ENCODE data around the gene ASB1.

Gene ASB1

DNA sequence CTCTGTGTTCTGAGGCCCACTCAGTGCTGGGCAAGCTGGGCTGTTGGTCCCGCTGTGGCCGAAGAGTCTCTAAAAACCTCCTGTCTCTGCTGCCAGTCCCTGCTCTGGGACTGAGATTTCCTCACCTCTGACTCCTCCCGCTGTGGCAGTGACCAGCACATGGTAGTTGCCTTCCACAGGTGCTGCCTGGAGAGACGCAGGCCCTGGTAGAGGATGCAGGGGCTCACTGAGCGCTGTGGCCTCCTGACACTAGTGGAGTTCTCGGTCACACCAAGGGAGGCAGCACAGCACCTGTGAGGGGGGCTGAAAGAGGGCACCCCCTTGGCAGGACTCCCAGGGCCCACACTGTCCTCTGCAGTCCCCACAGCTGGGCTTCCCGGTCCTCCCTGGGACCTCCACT is 3.8 kb upstream of the ASB1 start:
- Histone ChIP-seq H3K4me3 (replicated peaks; ENCODE audit: low read depth, low read length) (no peak overlapping the region), H3K27me3 (replicated peaks; ENCODE audit: control insufficient read depth, insufficient read depth, low read length) (no peaks in the 10 kb centered on the region), H3K36me3 (ENCODE audit: control insufficient read depth, insufficient read depth, low read length) (no peaks in the 10 kb centered on the region)
- TF ChIP-seq, protein P1, sequence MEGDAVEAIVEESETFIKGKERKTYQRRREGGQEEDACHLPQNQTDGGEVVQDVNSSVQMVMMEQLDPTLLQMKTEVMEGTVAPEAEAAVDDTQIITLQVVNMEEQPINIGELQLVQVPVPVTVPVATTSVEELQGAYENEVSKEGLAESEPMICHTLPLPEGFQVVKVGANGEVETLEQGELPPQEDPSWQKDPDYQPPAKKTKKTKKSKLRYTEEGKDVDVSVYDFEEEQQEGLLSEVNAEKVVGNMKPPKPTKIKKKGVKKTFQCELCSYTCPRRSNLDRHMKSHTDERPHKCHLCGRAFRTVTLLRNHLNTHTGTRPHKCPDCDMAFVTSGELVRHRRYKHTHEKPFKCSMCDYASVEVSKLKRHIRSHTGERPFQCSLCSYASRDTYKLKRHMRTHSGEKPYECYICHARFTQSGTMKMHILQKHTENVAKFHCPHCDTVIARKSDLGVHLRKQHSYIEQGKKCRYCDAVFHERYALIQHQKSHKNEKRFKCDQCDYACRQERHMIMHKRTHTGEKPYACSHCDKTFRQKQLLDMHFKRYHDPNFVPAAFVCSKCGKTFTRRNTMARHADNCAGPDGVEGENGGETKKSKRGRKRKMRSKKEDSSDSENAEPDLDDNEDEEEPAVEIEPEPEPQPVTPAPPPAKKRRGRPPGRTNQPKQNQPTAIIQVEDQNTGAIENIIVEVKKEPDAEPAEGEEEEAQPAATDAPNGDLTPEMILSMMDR (IDR thresholded peaks at IDR 0.05; ENCODE audit: insufficient read depth, low read length, poor library complexity, severe bottlenecking), result no peak
- DNase-seq (ENCODE audit: extremely low read depth, insufficient read length), result no peak

DNA sequence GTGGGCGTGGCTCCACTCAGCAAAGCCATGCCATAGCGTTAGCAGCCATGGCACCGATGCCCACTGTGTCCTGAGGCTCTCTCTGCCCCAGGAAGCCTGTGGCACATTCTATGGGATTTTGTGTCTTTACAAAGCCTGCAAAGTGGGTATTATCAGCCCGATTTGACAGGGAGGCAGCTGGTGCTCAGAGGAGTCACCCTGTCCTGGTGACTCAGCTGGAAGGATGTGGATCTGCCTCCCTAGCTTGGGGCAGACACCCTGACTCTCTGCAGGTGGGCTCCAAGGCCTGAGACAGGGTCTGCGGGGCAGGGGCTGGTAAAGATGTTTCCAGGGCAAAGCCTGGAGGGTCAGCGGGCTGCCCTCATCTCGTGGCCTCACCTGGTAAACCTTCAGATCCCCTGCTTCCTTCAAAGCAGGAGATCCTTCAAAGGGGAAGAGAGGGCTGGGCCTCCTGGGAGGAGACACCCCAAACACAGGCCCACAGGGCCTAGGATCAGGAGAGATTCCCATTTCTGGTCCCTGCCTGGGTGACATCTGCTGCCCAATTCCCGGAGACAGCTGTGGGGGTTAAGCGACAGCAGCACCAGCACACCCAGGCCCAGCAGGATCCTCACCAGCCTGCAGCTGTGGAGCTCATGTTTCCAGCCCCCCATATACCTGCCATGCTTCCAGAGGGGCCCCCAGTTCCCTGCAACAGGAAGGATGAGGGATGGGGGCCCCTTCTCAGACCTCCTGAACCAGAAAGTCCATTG is 3.0 kb upstream of the ASB1 start:
- TF ChIP-seq, protein P1 (IDR thresholded peaks at IDR 0.05; ENCODE audit: insufficient read depth, low read length, poor library complexity, severe bottlenecking), result no peak
- Histone ChIP-seq H3K27me3 (replicated peaks; ENCODE audit: control insufficient read depth, insufficient read depth, low read length) (no peaks in the 10 kb centered on the region), H3K4me3 (replicated peaks; ENCODE audit: low read depth, low read length) (no peak overlapping the region), H3K36me3 (ENCODE audit: control insufficient read depth, insufficient read depth, low read length) (no peaks in the 10 kb centered on the region)
- no peak for DNase-seq (ENCODE audit: extremely low read depth, insufficient read length)

DNA sequence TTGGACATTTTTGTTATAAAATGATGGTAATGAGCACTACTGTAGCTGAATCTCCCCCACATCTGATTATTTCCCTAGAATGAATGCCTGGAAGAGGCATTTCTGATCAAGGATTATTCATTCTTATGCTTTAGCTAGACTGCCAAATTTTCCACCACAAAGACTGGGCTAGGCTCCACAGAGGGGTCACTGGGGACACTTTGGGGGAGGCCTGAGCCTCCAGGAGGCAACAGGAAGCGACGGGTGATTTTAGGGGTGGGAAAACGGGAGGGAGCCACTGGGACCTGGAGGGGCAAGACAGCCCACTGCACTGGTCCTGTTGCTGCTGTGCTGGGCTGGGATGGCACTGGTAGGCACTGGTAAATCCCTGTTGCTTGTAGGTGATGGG is 2.4 kb upstream of the ASB1 start:
- Histone ChIP-seq H3K36me3 (ENCODE audit: control insufficient read depth, insufficient read depth, low read length) (no peaks in the 10 kb centered on the region), H3K27me3 (replicated peaks; ENCODE audit: control insufficient read depth, insufficient read depth, low read length) (no peaks in the 10 kb centered on the region), H3K4me3 (replicated peaks; ENCODE audit: low read depth, low read length) (no peak overlapping the region)
- TF ChIP-seq, protein P1 (IDR thresholded peaks at IDR 0.05; ENCODE audit: insufficient read depth, low read length, poor library complexity, severe bottlenecking), result no peak
- DNase-seq (ENCODE audit: extremely low read depth, insufficient read length), result no peak

DNA sequence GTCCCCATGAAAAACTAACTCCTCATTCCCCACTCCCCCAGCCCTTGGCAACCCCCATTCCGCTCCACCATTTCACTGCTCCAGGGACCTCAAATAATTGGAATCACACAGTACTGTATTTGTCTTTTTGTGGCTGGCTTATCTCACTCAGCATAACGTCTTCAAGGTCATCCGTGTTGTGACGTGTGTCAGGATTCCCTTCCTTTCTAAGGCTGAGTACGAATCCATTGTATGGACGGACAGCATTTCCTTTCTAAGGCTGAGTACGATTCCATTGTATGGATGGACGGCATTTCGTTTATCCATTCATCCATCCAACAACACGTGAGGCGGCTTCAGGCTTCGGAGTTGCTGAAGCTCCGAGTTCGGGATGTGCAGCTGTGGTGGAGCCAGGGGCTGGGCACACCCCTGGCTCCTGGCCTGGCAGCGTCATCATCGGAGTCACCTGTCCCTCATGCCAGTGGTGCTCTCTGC is 1.2 kb upstream of the ASB1 start:
- no peak for DNase-seq (ENCODE audit: extremely low read depth, insufficient read length)
- TF ChIP-seq, protein P1 (IDR thresholded peaks at IDR 0.05; ENCODE audit: insufficient read depth, low read length, poor library complexity, severe bottlenecking), result no peak
- Histone ChIP-seq H3K27me3 (replicated peaks; ENCODE audit: control insufficient read depth, insufficient read depth, low read length) (no peaks in the 10 kb centered on the region), H3K4me3 (replicated peaks; ENCODE audit: low read depth, low read length) (no peak overlapping the region; the same call in 1 of the 2 replicates), H3K36me3 (ENCODE audit: control insufficient read depth, insufficient read depth, low read length) (peaks cover 1% of the 10 kb centered on the region)

DNA sequence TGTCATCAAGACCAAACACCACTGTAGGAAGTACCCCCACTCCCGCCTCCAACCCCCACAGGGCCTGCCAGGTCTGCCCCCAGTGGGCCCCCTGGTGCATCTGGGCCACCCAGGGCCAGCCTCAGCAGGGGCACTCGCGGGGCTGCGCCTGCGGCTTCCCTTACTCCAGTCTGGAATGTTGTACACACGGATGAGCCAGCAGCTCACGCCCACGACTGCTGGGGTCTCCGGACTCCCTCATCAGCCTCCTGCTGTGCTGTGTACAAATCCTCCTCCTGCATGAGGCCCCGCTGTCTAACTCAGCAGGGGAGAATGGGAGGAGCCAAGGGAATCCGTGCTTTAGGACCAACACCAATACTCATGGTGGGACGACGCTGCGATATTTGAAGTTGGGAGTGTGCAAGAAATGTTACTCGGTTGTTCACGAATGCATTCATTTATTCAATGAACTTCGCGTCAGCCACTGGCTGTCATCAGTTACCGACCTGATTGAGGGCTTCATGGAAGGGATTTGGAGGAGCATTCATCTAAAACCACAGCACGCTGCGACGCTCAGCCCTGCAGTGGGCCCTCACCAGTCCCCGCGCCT is 654 bp upstream of the ASB1 start:
- no peaks in the 10 kb centered on the region for H3K27me3 ChIP-seq (replicated peaks; ENCODE audit: control insufficient read depth, insufficient read depth, low read length)
- peak; percentile 36 for DNase-seq (ENCODE audit: extremely low read depth, insufficient read length)
- H3K36me3 ChIP-seq (ENCODE audit: control insufficient read depth, insufficient read depth, low read length), result peaks cover 4% of the 10 kb centered on the region
- H3K4me3 ChIP-seq (replicated peaks; ENCODE audit: low read depth, low read length), result peak overlapping the region; percentile 81
- TF ChIP-seq, protein P1 (IDR thresholded peaks at IDR 0.05; ENCODE audit: insufficient read depth, low read length, poor library complexity, severe bottlenecking), result no peak
